GM04504 (cell line): ENCODE data around the gene CXCR3.
"Not testable (repeated sequence)": the region's sequence is repeated elsewhere in the genome, so short reads cannot be mapped to it uniquely, and the experiment has no call there.

Experiments used
- DNase-seq: peaks from one replicate; pipeline ENCODE4 v3.0.0-alpha.2; 2012; ENCODE audit warnings: low read depth

The CXCR3 gene

DNA sequence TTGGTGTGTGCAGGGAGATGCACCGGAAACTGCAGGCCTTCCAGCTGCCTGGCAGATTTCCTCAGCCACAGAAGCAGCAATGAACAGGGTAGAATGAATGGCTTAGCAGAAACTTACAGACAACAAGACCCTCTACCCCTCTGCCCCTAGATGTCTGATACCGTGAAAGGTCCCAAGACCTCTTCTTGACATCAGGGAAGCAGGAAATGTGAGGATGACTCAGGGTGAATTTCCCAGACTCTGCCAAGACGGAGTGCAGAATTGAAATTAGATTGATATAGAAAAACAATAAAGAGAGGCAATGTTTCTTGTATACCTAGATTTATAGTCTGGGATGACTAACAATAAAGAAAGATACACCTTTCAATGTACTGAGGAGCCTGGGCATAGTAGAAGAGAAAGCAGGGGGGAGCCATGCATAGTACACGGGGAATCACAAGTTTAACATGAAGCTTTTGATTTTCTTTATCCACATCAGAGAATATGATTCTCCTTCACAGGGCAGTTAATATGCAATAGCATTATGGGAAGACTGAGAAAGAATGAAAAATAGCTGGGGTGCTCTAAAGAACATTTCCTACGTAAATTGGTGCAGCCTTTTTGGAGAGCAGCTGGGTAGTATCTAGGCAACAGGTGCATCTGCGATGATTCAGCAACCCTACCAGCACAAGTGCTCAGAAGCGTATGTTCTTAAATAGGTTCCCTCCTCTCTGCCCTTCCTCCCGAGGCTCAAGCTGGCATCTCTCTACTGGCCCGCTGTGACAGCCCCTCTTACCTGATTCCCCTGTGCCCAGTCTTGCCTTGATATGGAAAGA lies 18.3 kb upstream of the CXCR3 start:
- DNase-seq = no peak

DNA sequence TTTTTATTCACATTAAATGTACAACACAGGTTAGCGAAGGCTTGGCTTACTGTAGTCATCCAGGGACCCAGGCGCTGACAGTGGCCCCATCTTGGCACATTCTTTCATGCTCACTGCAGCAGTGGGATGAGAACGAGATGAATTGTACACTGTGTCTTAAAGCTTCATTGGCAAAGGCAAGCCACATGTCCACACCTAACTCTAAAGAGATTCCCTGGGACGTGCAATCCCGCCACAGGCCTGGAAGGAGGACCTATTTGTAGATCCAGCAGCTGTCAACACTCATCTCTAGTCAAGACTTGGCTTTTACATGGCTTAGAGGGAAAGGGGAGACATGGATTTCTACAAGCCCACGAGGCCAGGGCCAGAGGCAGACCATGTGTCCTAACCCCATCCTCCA lies 16.1 kb upstream of the CXCR3 start:
- DNase-seq = no peak

DNA sequence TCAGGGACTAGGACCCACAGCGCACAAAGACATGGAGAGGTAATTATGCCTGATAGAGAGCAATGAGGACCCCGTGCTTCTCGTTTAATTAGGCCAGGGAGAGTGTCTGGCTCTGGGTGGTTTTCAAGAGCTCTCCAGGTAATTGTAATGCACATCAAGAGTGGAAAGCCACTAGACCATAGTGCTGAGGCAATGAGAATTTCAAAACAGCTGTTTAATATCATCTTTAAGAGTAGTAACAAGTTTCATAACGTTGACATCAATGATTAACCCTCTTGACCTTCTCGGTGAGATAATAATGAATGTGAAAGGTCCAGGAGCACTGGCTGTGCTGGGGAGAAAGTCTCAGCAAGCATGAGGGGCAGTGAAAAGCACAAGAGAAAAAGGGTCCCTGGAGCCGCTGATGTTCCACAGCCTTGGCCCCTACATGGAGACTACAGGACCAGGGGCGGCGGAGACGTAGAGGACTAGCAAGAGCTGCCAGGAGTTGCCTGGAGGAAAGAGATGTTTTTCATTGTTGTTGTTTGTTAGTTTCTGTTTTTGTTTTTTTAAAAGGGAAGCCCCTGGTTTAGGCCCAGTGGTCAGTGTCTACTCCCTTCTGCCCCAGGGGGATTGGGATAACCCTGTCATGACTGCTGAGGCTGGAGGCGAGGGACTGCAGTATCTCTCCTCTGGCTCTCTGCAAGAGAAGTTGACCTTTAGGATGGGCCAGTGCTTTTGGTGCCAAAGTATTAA lies 14.8 kb upstream of the CXCR3 start:
- DNase-seq = no peak

DNA sequence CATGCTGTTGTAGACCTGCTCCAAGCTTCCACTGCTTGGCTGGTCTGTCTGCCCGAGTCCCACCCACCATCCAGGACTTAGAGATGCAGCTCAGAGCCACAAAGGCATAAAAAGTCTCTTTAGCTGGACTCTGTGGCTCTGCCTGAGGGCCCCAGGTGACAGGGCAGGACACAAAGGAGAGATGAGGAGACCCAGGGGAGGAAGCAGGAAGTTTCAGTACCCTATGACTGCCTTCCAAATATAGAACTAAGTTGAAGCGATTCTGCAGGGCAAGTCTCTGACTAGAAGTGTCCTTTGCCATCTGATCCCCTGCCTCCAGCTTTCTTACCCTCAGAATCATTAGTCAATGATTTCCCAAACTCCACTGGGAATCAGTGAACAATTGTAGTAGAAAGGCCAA lies 11.2 kb upstream of the CXCR3 start:
- DNase-seq = no peak

DNA sequence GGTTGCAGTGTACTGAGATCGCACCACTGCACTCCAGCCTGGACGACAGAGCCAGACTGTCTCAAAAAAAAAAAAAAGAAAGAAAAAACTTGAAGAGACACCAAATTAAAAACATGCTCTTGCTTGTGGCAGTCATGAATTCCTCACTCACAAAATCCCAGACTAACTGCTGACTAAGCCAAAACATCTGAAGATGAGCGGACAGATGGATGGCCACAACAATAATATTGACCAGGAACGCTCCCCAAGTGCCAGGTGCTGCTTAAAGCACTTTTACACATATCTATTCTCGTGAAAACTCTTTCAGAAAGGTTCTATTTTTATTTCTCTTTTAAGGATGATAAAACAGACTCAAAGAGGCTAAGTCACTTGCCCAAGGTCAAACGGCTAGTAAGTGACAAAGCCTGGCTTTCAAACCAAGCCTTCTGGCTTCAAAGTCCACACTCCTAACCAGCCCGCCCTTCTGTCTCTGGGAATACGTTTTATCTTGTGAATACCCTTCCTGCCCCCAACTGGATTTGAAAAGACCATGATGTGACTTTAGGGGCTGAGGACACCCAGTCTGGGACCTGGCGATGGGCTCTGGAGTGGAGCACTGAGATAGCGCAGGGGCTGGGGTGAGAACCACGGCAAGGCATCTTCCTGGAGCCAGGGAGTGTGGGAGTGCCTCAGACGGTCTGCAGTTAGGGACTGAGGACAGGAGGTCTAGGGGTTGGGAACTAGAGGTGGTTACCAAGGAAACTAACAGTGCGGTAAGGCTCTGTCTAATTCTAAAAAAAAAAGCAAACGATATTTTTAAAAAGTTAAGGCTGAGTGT lies 9.5 kb upstream of the CXCR3 start:
- DNase-seq = no peak

GRCh38 chrX:71626576-71626975 lies 8.3 kb upstream of the CXCR3 start:
- no peak for DNase-seq

DNA sequence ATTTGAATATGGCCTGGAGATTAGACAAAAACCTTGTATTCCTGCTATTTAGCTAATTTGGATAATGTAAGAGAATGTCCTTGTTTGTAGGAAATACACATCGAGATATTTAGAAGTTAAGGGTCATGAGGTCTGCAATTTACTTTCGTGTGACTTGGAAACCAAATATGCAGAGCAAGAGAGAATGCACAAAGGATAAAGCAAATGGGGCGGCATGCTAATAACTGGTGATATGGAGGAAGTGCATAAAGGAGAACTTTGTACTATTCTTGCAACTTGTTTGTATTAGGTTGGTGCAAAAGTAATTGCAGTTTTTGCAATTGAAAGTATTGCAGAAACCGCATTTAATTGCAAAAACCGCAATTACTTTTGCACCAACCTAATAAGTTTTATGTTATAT lies 7.2 kb upstream of the CXCR3 start:
- no peak for DNase-seq

DNA sequence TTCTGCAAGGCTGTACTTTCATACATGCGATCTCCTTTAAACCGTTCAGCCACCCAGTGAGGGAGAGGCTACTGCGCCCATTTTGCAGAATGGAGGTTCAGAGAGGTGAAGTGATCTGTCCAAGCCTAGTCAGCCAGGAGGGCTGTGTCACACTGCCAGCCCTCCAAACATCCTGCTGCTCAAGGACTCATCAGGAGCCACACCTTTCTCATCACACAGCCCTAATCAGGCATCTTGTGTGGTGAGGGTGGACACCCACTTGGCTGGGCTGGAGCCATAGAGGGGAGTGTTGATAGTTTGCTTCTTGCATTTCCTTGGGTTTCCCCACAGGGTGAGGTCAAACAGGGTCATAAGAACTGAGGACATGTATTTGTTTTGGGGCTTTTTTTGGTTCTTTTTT lies 5.4 kb upstream of the CXCR3 start:
- DNase-seq = no peak

DNA sequence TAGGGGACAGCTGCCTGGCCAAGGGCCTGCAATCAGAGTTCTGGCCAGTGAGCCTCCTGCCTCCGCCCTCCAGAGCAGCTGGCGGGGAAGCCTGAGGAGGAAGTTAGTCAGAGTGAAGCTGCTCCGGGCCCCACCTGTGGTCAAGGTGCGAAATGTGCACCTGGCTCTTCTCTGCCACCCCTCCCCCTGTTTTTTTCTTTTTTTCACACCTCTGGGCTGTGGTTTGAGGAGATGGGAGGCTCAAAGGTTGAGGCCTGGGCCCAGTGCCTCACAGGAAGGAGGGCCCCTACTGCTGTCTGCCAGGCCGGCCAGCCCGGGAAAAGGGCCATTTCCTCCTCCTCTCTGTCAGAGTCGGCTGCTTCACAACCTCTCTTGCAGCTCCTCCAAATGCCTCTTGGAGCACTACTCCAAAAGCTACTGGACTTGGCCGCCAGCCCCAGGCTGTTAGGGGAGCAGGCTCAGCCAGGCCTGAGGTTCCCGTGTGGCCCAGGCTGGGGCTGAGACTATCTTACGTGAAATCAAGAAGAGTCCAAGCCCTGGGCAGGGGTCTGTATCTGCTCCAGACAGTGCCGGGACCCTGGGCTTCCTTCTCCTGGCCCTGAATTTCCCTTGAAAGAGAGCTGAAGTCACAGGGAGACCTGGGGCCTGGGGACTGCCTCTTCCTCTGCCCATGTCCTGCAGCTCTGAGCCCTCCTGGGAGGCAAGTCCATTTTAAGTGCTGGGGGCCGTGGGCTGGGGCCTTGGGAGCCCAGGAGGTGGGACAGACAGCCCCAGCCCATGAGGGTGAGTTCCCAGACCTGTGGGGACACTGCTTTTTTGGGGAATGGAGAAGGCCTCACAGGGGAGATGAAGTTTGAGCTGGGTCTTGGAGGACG lies 4.5 kb upstream of the CXCR3 start:
- DNase-seq = peak; percentile 53

GRCh38 chrX:71622032-71622575 lies 3.8 kb upstream of the CXCR3 start:
- DNase-seq = no peak

DNA sequence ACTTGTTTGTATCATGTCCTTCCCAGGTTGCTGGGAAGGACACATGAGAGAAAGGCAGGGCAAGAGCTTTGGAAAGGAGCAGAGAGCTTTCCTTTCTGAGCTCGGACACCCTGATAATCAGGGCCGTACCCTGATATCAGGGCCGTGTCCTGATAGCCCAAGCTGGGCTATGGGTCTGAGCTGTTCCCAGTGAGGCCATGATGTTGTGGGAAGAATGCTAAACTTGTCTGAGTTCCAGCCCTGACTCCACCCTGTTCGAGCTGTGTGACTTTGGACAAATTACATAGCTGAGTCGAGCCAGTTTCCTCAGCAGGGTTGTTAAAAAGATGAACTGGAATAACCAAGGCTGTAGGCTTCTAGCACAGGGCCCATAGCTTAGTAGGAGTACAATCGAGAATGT lies 3.3 kb upstream of the CXCR3 start:
- DNase-seq = no peak

GRCh38 chrX:71619986-71620385 lies 1.7 kb upstream of the CXCR3 start:
- no peak for DNase-seq

GRCh38 chrX:71619193-71619592 lies 882 bp upstream of the CXCR3 start:
- DNase-seq = no peak

- no peak for DNase-seq
These were observed 476 bp upstream of the CXCR3 start for GRCh38 chrX:71618787-71619186.

GRCh38 chrX:71617742-71618141 lies 569 bp downstream of the CXCR3 start:
- DNase-seq = no peak

GRCh38 chrX:71616672-71617529 lies 1.4 kb downstream of the CXCR3 start:
- no peak for DNase-seq

GRCh38 chrX:71615954-71616353 lies 2.4 kb downstream of the CXCR3 start:
- DNase-seq = no peak

- DNase-seq = no peak
These were observed 3.3 kb downstream of the CXCR3 start for GRCh38 chrX:71615056-71615455.

GRCh38 chrX:71612256-71612655 lies 6.1 kb downstream of the CXCR3 start:
- no peak for DNase-seq

- DNase-seq = not testable (repeated sequence)
These were observed 6.6 kb downstream of the CXCR3 start for GRCh38 chrX:71611736-71612135.
